Measurements from ENCODE around the gene CRIM1.

GRCh38 chr2:36409335-36409734 is 53.8 kb downstream of the CRIM1 start:
- no peak for TF ChIP-seq CTCF (conservative IDR thresholded peaks at IDR 0.05 in 1 of 2, IDR thresholded peaks at IDR 0.05 in 1 of 2; ENCODE audit: low read depth in 1 of 2, low read length in 2 of 2)
- no peak for TF ChIP-seq EZH2 (IDR thresholded peaks at IDR 0.05; ENCODE audit: low read length, missing control alignments)

All from fibroblast of lung (primary cell).